ENCODE results near the gene AIFM3.

Gene AIFM3

GRCh38 chr22:20976291-20976877 is 9.3 kb downstream of the AIFM3 start:
- DNase-seq, result no peak

DNA sequence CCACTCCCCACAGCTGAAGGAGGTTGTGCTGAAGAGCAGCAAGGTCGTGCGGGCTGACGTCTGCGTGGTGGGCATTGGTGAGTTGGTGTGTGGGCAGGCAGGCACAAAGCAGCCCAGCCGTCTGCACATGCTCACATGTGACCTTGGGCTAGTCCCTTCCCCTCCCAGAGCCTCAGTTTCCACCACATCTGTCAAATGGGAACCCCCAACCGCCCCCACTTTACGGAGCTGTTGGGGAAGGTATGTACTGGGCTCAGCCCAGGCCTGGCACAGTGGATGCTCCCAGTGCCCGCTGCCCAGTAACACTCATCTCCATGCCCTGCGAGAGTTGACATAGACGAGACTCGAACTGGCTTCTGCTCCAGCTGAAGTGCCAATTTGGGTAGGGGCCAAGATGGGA is 10.0 kb downstream of the AIFM3 start:
- DNase-seq, result no peak

DNA sequence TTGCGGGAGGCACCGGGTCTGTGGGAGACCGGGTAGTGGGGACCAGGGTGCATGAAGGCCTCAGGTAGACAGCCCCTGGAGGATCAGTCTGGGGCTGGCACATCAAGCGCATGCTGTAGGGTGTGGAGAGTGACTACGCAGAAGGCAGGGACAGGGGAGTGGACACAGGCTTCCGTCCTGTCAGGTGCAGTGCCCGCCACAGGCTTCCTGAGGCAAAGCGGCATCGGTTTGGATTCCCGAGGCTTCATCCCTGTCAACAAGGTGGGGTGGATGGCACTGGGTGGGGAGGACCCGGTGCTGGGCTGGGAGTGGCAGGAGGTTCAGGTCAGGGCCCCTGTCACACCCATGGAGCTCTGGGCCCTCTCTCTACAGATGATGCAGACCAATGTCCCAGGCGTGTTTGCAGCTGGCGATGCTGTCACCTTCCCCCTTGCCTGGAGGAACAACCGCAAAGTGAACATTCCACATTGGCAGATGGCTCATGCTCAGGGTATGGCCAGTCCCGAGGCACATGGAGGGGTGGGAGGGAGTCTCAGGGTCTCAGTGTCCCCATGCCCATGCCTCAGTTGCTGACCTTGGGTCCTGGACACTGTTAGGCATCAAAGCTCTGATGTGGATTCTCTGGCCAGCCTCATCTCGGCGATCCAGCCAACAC is 10.6 kb downstream of the AIFM3 start:
- DNase-seq, result no peak

DNA sequence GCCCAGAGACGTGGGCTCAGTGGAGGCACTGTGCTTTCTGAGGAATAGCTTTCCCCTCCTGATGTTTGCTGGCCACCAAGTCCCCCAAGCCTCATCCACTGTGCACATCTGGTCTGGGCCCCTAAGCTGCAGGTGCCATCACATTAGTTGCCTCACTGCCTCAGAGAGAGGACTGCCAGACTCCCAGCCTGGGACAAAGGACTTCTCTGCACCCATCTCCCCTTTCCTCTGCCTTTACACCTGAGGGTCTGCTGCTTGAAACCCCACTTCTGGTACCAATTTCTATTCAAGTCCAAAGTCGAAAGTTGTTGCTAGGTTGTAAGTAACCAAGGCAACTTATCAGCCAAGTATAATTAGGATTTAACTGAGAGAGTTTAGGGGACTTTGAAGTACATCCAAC is 11.4 kb downstream of the AIFM3 start:
- DNase-seq, result no peak

GRCh38 chr22:20979243-20979809 is 12.3 kb downstream of the AIFM3 start:
- DNase-seq, result peak; percentile 69 to 87 (median 82)

DNA sequence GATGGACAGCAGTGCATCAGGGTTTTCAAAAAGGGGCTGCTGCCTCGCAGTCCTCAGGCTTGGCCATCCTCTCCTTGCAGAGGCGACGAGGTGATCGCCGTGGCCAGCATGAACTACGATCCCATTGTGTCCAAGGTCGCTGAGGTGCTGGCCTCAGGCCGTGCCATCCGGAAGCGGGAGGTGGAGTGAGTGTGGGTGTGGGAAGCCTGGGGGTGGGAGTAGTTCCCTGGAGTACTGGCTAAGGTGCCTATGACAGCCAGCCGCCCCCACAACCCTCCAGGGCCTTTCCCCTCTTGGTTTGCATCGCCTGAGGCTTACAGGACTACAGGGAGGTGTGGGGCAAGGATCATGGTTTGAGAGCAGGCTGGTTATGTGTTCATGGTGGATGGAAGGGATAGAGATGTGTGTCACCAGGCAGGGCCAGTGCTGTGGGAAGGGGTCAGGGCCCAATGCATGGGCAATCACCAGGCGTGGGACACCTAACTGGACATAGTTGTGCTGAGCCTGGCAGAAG is 12.9 kb downstream of the AIFM3 start:
- DNase-seq, result peak; percentile 29 to 71 (median 57)

GRCh38 chr22:20980523-20980922 is 13.5 kb downstream of the AIFM3 start:
- DNase-seq, result no peak

DNA sequence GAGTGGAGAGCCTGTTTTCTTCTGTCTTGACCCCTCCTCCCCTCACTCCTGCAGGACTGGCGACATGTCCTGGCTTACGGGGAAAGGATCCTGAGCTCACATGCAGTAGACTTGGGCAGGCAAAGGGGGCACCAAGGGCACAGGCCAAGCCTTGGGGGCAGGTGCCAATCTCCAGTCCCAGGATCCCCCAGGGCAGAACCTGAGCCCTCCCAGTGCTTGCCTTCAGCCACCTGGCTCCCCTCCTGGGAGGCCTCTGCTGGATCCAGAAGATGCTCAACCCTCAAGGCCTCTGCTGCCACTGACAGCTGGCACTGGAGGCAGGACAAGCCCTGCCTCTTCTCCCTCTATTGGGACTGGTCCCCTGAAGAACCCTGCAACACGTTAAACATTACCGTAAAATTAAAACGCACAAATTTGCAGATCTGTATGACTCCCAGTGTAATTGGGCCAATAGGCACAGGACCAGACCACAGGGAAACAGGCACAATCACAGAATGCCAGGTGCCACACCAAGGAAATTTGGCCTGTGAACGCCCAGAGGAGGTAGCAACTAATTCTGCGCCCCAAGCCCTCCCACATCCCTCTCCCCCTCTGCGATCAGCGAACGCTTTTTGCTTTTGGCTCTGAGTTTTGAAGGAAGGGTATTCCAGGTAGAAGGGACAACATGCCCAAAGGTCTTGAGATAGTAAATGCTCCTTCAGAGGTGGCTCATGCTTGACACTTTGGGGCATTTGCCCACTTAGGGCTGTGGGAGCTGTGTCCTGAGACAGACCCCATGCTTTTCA is 14.1 kb downstream of the AIFM3 start:
- DNase-seq, result no peak

DNA sequence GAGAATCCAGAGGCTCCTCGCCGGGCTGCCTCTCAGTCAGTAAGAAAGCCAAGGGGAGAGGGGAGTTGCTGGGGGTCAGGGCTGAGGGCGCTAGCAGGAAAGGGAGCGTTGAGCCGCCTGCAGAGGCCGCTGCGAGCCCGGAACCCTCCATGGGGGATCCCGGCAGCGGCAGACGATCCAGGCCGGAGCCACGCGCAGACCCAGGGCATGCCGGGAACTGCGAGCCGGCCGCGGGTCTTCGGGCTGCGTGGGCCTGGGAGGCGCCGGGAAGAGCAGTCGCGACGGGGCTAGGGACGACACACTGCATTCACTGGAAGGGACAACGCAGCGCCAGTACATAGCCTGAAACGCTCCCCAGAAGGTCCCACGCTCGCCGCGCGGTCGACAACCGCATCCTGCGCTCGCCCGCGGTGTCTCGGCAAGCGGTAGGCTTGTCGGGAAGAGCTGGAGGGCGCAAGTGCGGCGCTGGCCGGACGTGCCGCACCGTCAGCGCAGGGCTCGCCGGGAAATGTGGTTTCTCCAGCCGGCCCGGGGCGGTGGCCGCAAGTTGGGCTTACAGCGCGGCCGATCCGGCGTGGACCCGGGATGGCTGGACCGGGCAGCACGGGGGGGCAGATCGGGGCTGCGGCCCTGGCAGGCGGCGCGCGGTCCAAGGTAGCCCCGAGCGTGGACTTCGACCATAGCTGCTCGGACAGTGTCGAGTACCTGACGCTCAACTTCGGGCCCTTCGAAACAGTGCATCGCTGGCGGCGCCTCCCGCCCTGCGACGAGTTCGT is 14.9 kb downstream of the AIFM3 start, which contains the start of gene LZTR1:
TSS of gene LZTR1 (plus strand) at position 511 of the 776 bp plus-strand sequence. CDS start at position 586, 75 bp downstream.
- peak; percentile 86 to 93 (median 88) for DNase-seq

DNA sequence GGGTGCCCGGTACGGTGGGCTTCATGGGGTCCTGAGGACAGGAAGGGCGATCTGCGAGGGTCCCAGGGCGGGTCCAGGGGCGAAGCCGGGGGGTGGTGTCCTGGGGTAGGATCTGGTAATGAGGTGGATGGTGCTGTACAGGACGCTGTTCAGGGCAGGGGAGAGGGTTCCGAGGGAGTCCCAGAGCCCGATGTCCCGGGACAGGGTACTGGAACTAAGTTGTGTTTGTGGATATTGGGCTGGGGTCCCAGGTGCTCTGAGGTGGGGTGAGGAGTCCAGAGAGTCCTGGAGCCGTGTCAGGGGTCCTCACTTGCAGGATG is 15.5 kb downstream of the AIFM3 start:
- no peak for DNase-seq

GRCh38 chr22:20983081-20983771 is 16.2 kb downstream of the AIFM3 start:
- no peak for DNase-seq

DNA sequence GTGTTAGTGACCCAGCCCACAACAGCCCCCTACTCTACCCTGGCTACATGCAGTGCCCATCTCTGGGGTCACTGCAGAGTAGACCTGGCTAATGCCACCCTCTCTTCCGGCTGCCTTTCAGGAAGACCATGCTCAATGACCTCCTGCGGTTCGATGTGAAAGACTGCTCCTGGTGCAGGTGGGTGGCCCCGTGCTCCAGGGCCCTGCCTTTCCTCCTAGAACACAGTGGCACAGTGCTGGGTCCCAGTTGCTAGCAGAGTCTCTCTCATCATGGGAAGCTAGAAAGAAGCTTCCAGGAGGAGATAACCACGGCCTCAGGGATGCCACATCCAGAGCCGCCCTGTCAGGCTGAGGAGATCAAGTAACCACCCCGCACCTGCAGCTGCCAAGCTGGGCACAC is 18.7 kb downstream of the AIFM3 start:
- DNase-seq, result no peak

DNA sequence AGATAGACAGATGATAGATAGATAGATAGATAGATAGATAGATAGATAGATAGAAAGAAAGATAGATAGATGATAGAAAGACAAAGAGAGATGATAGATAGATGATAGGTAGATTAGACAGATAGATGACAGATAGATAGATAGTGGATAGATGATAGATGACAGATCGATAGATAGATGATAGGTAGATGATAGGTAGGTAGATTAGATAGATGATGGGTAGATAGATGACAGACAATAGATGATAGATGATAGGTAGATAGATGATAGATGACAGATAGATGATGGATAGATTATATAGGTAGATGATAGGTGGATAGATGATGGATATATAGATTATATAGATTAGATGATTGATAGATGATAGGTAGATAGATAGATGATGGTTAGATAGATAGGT is 19.3 kb downstream of the AIFM3 start:
- DNase-seq, result no peak

DNA sequence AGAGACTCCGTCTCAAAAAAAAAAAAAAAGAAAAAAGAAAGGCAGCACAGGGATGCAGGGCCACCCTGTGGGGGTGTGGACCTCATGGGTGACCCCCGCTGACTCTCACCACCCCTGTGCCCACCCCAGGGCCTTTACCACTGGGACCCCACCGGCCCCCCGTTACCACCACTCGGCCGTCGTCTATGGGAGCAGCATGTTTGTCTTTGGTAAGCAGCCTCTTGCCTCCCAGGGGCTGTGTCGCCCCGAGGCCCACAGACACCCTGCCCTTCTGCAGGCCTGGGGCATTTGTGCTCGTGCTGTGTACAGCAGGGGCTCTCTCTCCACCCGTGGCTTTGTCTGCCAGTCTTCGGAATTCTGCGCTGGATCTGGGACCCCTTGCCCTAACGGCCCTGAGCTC is 20.3 kb downstream of the AIFM3 start:
- DNase-seq, result no peak

GRCh38 chr22:20988573-20989322 is 21.7 kb downstream of the AIFM3 start:
- no peak for DNase-seq

DNA sequence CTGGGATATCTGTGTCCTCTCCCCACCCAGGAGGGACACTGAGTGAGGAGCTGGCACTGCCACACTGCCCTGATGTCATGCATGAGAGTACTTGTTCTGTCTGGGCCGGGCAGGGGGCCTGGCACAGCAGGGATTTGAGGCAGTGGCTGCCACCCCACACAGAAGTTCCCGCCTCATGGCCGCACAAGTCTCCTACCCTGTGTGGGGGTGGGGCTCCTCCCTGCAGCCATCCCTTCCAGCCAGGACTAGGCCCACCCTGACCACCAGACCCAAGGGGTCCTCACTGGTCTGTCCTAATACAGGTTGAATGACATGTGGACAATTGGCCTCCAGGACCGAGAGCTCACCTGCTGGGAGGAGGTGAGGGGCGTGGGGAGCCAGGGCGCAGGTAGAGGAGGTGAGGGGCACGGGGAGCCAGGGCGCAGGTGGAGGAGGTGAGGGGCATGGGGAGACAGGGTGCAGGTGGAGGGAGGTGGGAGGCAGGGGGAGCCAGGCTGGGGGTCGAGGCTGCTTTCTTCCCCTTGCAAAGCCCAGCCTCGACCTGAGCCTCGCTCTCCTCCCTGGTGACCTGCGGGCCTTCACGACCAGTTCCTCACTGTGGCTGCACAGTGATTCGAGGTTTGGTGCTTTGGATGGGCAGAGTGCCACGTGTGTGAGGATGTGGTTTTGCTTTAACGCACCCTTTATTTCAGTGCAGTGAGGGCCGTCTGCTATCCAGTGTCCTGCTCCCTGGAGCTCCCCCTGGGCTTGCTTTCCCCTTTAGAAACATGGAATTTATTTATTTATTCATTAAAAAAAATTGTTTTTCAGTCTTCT is 22.5 kb downstream of the AIFM3 start:
- DNase-seq, result no peak

DNA sequence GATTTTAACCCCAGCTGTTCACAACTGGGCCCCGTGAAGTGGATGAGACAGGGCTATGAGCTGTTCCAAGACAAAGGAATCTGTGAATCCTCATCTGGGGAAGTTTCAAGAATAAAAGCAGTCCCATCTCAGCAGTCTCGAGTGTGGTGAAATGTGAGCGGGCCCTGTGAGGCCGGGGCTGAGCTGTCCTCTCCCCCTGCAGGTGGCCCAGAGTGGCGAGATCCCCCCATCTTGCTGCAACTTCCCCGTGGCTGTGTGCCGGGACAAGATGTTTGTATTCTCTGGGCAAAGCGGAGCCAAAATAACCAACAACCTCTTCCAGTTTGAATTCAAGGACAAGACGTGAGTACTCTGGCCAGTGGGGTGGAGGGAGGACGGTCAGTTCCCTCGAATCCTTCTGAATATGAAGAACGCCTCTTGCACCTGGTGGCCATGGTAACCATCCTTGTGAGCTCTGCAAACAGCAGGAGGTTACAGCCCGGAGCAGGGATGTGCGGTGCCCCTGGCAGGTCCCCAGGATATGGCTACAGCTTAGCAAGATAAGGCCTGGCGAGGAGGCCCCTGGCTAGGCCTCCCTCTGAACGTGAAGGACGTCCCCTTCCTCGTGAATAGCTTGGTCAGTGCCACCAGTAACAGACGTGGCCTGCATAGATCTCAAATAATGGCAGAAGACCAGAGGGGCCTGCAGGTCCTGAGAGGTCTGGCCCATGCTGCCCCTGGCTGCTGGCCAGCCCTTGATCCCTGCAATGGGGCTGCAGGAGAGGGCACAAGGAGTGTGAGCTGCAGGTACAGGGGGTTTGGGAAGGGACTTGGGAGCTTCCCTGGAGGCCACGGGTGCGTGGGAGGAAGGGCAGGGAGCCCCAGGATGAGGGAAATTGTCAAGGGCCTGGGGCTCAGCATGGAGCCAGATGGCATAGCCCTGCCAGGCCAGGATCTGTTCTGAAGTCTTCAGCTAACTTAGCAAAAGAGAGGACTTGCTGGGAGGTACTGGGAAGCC is 23.4 kb downstream of the AIFM3 start:
- no peak for DNase-seq

DNA sequence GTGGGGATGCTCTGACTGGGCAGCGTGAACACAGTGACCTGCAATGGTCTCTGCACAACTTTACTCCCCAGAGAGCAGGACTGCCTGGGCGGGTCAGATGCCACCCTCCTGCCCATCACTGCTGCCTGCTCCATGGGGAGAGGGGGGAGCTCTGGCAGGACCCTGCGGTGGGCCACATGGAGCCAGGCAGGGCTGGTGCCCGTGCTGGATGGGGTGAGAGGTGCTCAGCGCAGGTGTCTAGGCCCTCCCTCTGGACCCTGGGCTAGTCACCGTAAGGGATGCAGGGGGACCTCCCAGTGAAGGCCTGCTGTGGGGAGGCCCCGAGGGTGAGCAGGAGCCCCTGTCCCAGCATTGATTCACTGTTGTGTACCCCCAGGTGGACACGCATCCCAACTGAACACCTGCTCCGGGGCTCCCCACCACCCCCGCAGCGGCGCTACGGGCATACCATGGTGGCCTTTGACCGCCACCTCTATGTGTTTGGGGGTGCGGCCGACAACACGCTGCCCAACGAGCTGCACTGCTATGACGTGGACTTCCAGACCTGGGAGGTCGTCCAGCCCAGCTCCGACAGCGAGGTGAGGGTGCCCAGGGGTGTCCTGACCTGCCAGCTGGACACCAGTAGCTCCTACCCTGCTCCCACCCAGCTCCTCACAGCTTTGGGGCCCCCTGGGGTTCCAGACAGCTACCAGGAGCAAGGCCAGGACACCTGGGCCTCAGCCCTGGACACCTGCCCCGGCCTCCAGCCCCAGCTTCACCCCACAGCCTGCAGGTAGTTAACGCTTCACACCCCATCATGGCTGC is 24.4 kb downstream of the AIFM3 start:
- no peak for DNase-seq

Measured in suppressor macrophage treated with lipopolysaccharide for 1 hour (primary cell).